Measurements from ENCODE around the gene FBXL17.
"Not testable (repeated sequence)": the region's sequence is repeated elsewhere in the genome, so short reads cannot be mapped to it uniquely, and the experiment has no call there.

The FBXL17 gene

GRCh38 chr5:108381954-108382783 is at the start of gene FBXL17:
Gene FBXL17 (minus strand): TSS chr5:108382098.
- DNase-seq = peak; percentile 78

GRCh38 chr5:108430931-108431608 is 49.2 kb upstream of the FBXL17 start:
- DNase-seq = no peak

- DNase-seq = no peak
Measured at GRCh38 chr5:108421713-108422112, 39.8 kb upstream of the FBXL17 start.

- no peak for DNase-seq
Measured at GRCh38 chr5:108420755-108421154, 38.9 kb upstream of the FBXL17 start.

- no peak for DNase-seq
Measured at GRCh38 chr5:108420158-108420557, 38.3 kb upstream of the FBXL17 start.

GRCh38 chr5:108418197-108418596 is 36.3 kb upstream of the FBXL17 start:
- DNase-seq = no peak

- no peak for DNase-seq
Measured at GRCh38 chr5:108417166-108417670, 35.3 kb upstream of the FBXL17 start.

- no peak for DNase-seq
Measured at GRCh38 chr5:108415726-108416125, 33.8 kb upstream of the FBXL17 start.

GRCh38 chr5:108409786-108410185 is 27.9 kb upstream of the FBXL17 start:
- no peak for DNase-seq

GRCh38 chr5:108405201-108405600 is 23.3 kb upstream of the FBXL17 start:
- not testable (repeated sequence) for DNase-seq

- DNase-seq = no peak
Measured at GRCh38 chr5:108398964-108399363, 17.1 kb upstream of the FBXL17 start.

- not testable (repeated sequence) for DNase-seq
Measured at GRCh38 chr5:108396837-108397236, 14.9 kb upstream of the FBXL17 start.

- no peak for DNase-seq
Measured at GRCh38 chr5:108387758-108388157, 5.9 kb upstream of the FBXL17 start.

- DNase-seq = no peak
Measured at GRCh38 chr5:108386345-108387061, 4.6 kb upstream of the FBXL17 start.

GRCh38 chr5:108384741-108385140 is 2.8 kb upstream of the FBXL17 start:
- DNase-seq = no peak

- DNase-seq = peak; percentile 59
Measured at GRCh38 chr5:108382784-108383330, 959 bp upstream of the FBXL17 start.

GRCh38 chr5:108381350-108381953 is 446 bp downstream of the FBXL17 start:
- DNase-seq = peak; percentile 35

- no peak for DNase-seq
Measured at GRCh38 chr5:108380531-108381349, 1.2 kb downstream of the FBXL17 start.

- DNase-seq = no peak
Measured at GRCh38 chr5:108379722-108380530, 2.0 kb downstream of the FBXL17 start.

GRCh38 chr5:108375768-108376167 is 6.1 kb downstream of the FBXL17 start:
- DNase-seq = no peak

GRCh38 chr5:108373426-108373825 is 8.5 kb downstream of the FBXL17 start:
- DNase-seq = no peak
